Right ventricle myocardium inferior (tissue), 1 donor: ENCODE data around the gene TRDN. TPM values are rescaled to one million over a fixed set of nuclear protein-coding genes. Genes with fewer than 3 reads are reported as not detected.

Source experiments
- ATAC-seq: fragments of 200-7000 bp; cut with Tn5 transposase; one replicate; pipeline ENCODE4 v1.9.1; 2020; ENCODE audit warnings: mild to moderate bottlenecking, moderate library complexity
- DNase-seq: peaks from one replicate; pipeline ENCODE4 v3.0.0; 2021; ENCODE audit errors: missing footprints
- intact Hi-C: fragments of 100-400 bp; cut with DNase I; formaldehyde crosslinking; loops from one replicate; pipeline ENCODE4 v1.11.0; 2022
- total RNA-seq: library from RNA; stranded (reverse); fragmentation: NEBNext Ultra II Directional; extraction: Animal tissue kit (Norgen Biotek cat#: 25700); gene quantifications from one replicate; pipeline ENCODE4 v1.2.1, GENCODE V29; 2021
- donor health status: DM: no; HTN: yes; CAD: no; lungs with severe emphysema.

The TRDN gene
- total RNA-seq, 1 donor from 2014 or later = 394 TPM

GRCh38 chr6:123168892-123169773 lies 467.6 kb downstream of the TRDN start:
- DNase-seq = no peak
- intact Hi-C loops = no loop called here
- ATAC-seq = no peak

- DNase-seq (no peak), ATAC-seq (no peak)
- intact Hi-C loops = no loop called here
Observed at GRCh38 chr6:123168466-123168865, 468.3 kb downstream of the TRDN start.

Other genes starting within 250 kb of the TRDN start
- gene NKAIN2, start 166.9 kb upstream of the TRDN start, total RNA-seq = 0.30 TPM